Mesendoderm (in vitro differentiated cells): ENCODE data around the gene HOATZ.

ENCODE experiments used
- DNase-seq: peaks from one replicate; pipeline ENCODE4 v3.0.0; 2013
- H2AK5ac ChIP-seq: 2 replicates; pipeline ENCODE4 v1.6.1; 2013; ENCODE audit warnings: low read length, inconsistent platforms
- H2BK120ac ChIP-seq: 2 replicates; pipeline ENCODE4 v1.6.1; 2013; ENCODE audit warnings: low read depth, mild to moderate bottlenecking, low read length, moderate library complexity, mixed read lengths
- H2BK15ac ChIP-seq: replicated peaks from 2 replicates; pipeline ENCODE4 v1.6.1; 2013; ENCODE audit warnings: low read depth, mild to moderate bottlenecking, moderate library complexity
- H2BK5ac ChIP-seq: 2 replicates; pipeline ENCODE4 v1.6.1; 2013; ENCODE audit warnings: low read length, inconsistent platforms
- H3K18ac ChIP-seq: 2 replicates; pipeline ENCODE4 v1.6.1; 2013; ENCODE audit warnings: mild to moderate bottlenecking, low read length, mixed read lengths
- H3K23ac ChIP-seq: one replicate; pipeline ENCODE4 v1.6.1; 2013; ENCODE audit warnings: low read length
- H3K27ac ChIP-seq: 2 replicates; pipeline ENCODE4 v1.5.1; 2013; ENCODE audit warnings: low read depth, mild to moderate bottlenecking, inconsistent platforms, low read length, moderate library complexity
- H3K27me3 ChIP-seq: 2 replicates; pipeline ENCODE4 v1.6.1; 2013; ENCODE audit warnings: low read length, control low read depth, mild to moderate bottlenecking, inconsistent platforms; ENCODE audit not compliant: insufficient read depth, poor library complexity
- H3K36me3 ChIP-seq: 2 replicates; pipeline ENCODE4 v1.6.1; 2013; ENCODE audit warnings: low read length, inconsistent platforms; ENCODE audit not compliant: control insufficient read depth, insufficient read depth
- H3K4ac ChIP-seq: one replicate; pipeline ENCODE4 v1.6.1; 2013; ENCODE audit warnings: low read depth, mild to moderate bottlenecking, low read length, moderate library complexity
- H3K4me1 ChIP-seq: 2 replicates; pipeline ENCODE4 v1.6.1; 2013; ENCODE audit warnings: low read depth, low read length, inconsistent platforms; ENCODE audit not compliant: control insufficient read depth
- H3K4me2 ChIP-seq: 2 replicates; pipeline ENCODE4 v1.6.1; 2013; ENCODE audit warnings: low read length
- H3K4me3 ChIP-seq: 2 replicates; pipeline ENCODE4 v1.5.1; 2013; ENCODE audit warnings: mild to moderate bottlenecking, low read length
- H3K56ac ChIP-seq: one replicate; pipeline ENCODE4 v1.6.1; 2013; ENCODE audit warnings: low read length
- H3K79me1 ChIP-seq: 2 replicates; pipeline ENCODE4 v1.6.1; 2013; ENCODE audit warnings: low read length, inconsistent platforms
- H3K79me2 ChIP-seq: 2 replicates; pipeline ENCODE4 v1.6.1; 2013; ENCODE audit warnings: mild to moderate bottlenecking, low read length; ENCODE audit not compliant: control insufficient read depth, insufficient read depth
- H3K9ac ChIP-seq: 2 replicates; pipeline ENCODE4 v1.6.1; 2013; ENCODE audit warnings: low read length, inconsistent platforms
- H4K5ac ChIP-seq: one replicate; pipeline ENCODE4 v1.6.1; 2013; ENCODE audit warnings: low read length
- H4K8ac ChIP-seq: one replicate; pipeline ENCODE4 v1.6.1; 2013; ENCODE audit warnings: low read depth, mild to moderate bottlenecking, control low read depth, low read length, moderate library complexity
- WGBS: extraction: QIAGEN DNeasy Blood & Tissue Kit; methylation state at CpG from one replicate; pipeline ENCODE4 v1.1.7; 2013; ENCODE audit warnings: low lambda C conversion rate, missing lambda C conversion rate; ENCODE audit not compliant: insufficient coverage; ENCODE audit errors: extremely low coverage; 5-methylcytosine and 5-hydroxymethylcytosine counted together

HOATZ gene

DNA sequence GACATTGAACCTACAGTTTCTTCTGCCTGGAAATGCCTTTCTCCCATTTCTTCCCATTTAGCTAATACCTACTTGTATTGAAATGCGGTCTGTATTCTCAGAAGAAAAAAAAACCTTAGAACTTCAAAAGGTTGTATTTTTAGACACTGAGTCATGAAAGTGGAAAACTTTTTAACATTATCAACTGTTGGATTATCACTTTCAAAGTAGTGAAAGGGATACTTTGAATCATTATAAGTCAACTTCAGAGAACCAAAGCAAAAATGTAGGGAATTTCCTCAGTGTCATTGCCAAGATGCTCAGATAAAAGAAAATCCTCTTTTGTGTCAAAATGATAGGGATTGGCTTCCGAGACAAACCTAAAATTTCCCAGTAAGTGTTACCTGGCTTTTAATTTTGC lies 6.6 kb downstream of the HOATZ start:
- Histone ChIP-seq H3K4me1 (no peaks in the 10 kb centered on the region), H3K36me3 (no peaks in the 10 kb centered on the region), H3K27me3 (no peaks in the 10 kb centered on the region), H3K4me2 (no peak overlapping the region), H2BK120ac (no peak overlapping the region), H3K9ac (no peak overlapping the region), H3K79me1 (no peaks in the 10 kb centered on the region), H3K56ac (no peak overlapping the region), H3K4me3 (no peak overlapping the region), H3K27ac (no peak overlapping the region), H3K18ac (no peak overlapping the region), H3K79me2 (no peaks in the 10 kb centered on the region), H3K23ac (no peak overlapping the region), H3K4ac (no peak overlapping the region), H2BK15ac (no peak overlapping the region), H2AK5ac (no peak overlapping the region), H4K5ac (no peak overlapping the region), H4K8ac (no peak overlapping the region), H2BK5ac (no peak overlapping the region)
- DNase-seq: no peak
- no CpG with 5 or more reads among the region's 2 CpGs for WGBS

DNA sequence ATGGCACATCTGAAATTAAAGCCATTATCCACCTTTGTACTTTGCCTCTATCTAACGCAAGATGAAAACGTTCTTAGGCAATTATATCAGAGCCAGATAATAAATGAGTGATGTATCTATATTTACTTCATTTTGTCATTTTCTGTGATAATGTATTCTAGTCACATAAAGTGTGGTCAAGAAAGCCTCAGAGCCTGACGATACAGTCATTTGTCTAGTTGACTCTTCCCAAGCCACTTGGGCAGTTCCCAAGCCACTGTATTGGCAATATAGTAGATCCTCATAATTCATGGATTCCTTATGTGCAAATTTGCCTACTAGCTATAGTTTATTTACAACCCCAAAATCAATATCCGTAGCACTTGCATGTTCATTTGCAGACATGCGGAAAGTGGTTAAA lies 7.8 kb downstream of the HOATZ start:
- Histone ChIP-seq H2BK120ac (no peak overlapping the region), H3K4ac (no peak overlapping the region), H2BK5ac (no peak overlapping the region), H3K56ac (no peak overlapping the region), H3K18ac (no peak overlapping the region), H3K9ac (no peak overlapping the region), H2AK5ac (no peak overlapping the region), H3K27ac (no peak overlapping the region), H3K4me2 (no peak overlapping the region), H3K4me1 (no peaks in the 10 kb centered on the region), H3K4me3 (no peak overlapping the region), H3K79me2 (no peaks in the 10 kb centered on the region), H2BK15ac (no peak overlapping the region), H4K8ac (no peak overlapping the region), H3K23ac (no peak overlapping the region), H4K5ac (no peak overlapping the region), H3K36me3 (no peaks in the 10 kb centered on the region), H3K79me1 (no peaks in the 10 kb centered on the region), H3K27me3 (no peaks in the 10 kb centered on the region)
- whole genome bisulfite sequencing: no CpG with 5 or more reads among the region's 5 CpGs
- DNase-seq: no peak

DNA sequence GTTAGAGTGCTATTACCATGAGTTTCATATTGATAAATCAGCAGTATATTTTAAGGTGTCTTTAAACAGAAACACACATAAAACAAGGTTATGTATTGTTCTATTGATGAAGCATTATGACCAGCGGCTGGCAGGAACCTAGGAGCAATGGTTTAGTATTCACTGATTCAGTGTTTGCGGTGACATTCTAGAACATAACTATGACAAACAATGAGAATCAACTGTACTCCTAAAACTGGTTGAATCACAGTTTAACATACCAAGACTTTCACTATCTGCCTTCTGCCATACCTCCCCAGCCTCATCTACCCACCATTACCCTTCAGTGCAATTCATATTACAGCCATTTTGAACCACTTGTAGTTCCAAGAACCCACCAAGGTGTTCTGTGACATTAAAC lies 8.8 kb downstream of the HOATZ start:
- no peaks in the 10 kb centered on the region for H3K79me2 ChIP-seq
- DNase-seq: no peak
- H3K56ac ChIP-seq: no peak overlapping the region
- H2BK120ac ChIP-seq: no peak overlapping the region
- H3K4me3 ChIP-seq: no peak overlapping the region
- H4K5ac ChIP-seq: no peak overlapping the region
- H2AK5ac ChIP-seq: no peak overlapping the region
- no peak overlapping the region for H2BK15ac ChIP-seq
- H3K79me1 ChIP-seq: no peaks in the 10 kb centered on the region
- H3K4me2 ChIP-seq: no peak overlapping the region
- no peaks in the 10 kb centered on the region for H3K4me1 ChIP-seq
- no peak overlapping the region for H3K27ac ChIP-seq
- H4K8ac ChIP-seq: no peak overlapping the region
- no peak overlapping the region for H3K4ac ChIP-seq
- H3K23ac ChIP-seq: no peak overlapping the region
- no peaks in the 10 kb centered on the region for H3K36me3 ChIP-seq
- no CpG with 5 or more reads among the region's 2 CpGs for WGBS
- no peak overlapping the region for H3K18ac ChIP-seq
- H2BK5ac ChIP-seq: no peak overlapping the region
- H3K27me3 ChIP-seq: no peaks in the 10 kb centered on the region
- no peak overlapping the region for H3K9ac ChIP-seq

DNA sequence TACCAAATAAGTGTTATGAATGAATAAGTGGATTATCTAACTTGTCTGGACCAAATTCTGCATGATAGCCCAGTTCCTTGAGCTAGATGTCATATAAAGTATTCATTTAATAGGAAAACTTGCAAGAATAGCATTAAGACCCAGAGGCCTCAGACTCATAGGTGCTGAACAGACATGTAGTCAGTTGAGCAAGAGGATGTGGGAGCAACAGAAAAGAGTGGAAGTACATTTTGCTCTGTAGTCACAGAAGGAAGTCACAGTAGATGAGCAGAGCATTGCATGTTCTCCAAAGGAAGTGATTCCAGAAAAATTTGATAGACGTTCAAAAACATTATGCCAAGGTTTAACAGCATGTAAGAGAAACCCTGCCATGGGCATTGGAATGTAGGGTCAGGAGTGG lies 9.5 kb downstream of the HOATZ start:
- Histone ChIP-seq H3K27me3 (no peaks in the 10 kb centered on the region), H3K4me3 (no peak overlapping the region), H3K79me2 (no peaks in the 10 kb centered on the region), H3K27ac (no peak overlapping the region), H2BK5ac (no peak overlapping the region), H3K79me1 (no peaks in the 10 kb centered on the region), H3K56ac (no peak overlapping the region), H3K36me3 (no peaks in the 10 kb centered on the region), H2BK15ac (no peak overlapping the region), H4K5ac (no peak overlapping the region), H3K4me2 (no peak overlapping the region), H3K23ac (no peak overlapping the region), H2AK5ac (no peak overlapping the region), H4K8ac (no peak overlapping the region), H3K9ac (no peak overlapping the region), H3K4ac (no peak overlapping the region), H3K4me1 (no peaks in the 10 kb centered on the region), H2BK120ac (no peak overlapping the region), H3K18ac (no peak overlapping the region)
- no CpG with 5 or more reads among the region's 1 CpG for WGBS
- DNase-seq: no peak

DNA sequence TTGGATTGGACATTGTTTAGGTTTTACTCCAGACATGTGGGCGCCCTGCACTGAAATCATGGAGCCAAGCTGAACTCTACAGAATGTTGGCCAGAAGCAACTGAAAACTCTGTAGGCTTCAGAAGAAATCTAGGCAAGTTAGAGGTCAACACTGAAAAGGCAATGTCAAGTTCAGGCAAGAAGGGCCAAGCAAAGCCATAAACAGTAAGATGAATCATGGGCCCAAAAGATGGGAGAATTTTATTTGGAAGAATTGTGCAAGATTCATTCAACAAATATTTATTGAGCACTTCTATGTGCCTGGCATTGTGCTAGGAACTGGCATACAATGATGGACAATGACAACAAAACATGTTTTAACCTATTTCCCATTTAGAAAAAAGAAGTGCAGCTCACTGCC lies 10.9 kb downstream of the HOATZ start:
- H4K5ac ChIP-seq: no peak overlapping the region
- no peak overlapping the region for H3K4ac ChIP-seq
- H3K79me2 ChIP-seq: no peaks in the 10 kb centered on the region
- H3K4me3 ChIP-seq: no peak overlapping the region
- H2AK5ac ChIP-seq: no peak overlapping the region
- H3K23ac ChIP-seq: no peak overlapping the region
- H3K4me2 ChIP-seq: no peak overlapping the region
- no peak overlapping the region for H2BK5ac ChIP-seq
- no peak overlapping the region for H3K56ac ChIP-seq
- H4K8ac ChIP-seq: no peak overlapping the region
- H3K18ac ChIP-seq: no peak overlapping the region
- H2BK15ac ChIP-seq: no peak overlapping the region
- no CpG with 5 or more reads among the region's 1 CpG for WGBS
- H3K79me1 ChIP-seq: no peaks in the 10 kb centered on the region
- H2BK120ac ChIP-seq: no peak overlapping the region
- no peaks in the 10 kb centered on the region for H3K4me1 ChIP-seq
- no peaks in the 10 kb centered on the region for H3K36me3 ChIP-seq
- no peaks in the 10 kb centered on the region for H3K27me3 ChIP-seq
- no peak overlapping the region for H3K9ac ChIP-seq
- no peak overlapping the region for H3K27ac ChIP-seq
- DNase-seq: no peak

DNA sequence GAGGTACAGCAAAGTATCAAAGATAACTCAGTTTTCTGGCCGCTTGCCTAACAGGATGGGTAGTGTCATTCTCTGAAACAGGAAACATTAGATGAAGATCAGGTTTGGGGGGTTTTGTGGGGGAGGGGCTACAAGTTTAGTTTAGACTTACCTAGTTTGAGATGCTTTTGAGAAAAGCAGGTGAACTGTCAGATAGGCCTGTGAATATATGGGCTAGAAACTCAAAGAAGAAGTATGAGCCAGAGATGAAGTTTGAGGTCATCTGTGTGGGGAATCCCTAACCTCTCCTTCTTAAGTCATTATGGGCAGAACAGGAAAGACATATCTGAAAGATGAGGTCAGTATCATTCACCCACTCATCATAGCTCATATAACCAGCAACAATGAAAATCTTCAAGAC lies 11.9 kb downstream of the HOATZ start:
- H3K4me3 ChIP-seq: no peak overlapping the region
- no peaks in the 10 kb centered on the region for H3K79me2 ChIP-seq
- no peak overlapping the region for H3K27ac ChIP-seq
- no peak overlapping the region for H4K5ac ChIP-seq
- H3K4me1 ChIP-seq: no peaks in the 10 kb centered on the region
- no peak overlapping the region for H3K18ac ChIP-seq
- H3K4me2 ChIP-seq: no peak overlapping the region
- H4K8ac ChIP-seq: no peak overlapping the region
- no peak overlapping the region for H2BK120ac ChIP-seq
- H3K79me1 ChIP-seq: no peaks in the 10 kb centered on the region
- no peak overlapping the region for H2AK5ac ChIP-seq
- H2BK15ac ChIP-seq: no peak overlapping the region
- no peak overlapping the region for H2BK5ac ChIP-seq
- WGBS: no CpG with 5 or more reads among the region's 1 CpG
- no peak overlapping the region for H3K9ac ChIP-seq
- no peak overlapping the region for H3K23ac ChIP-seq
- no peaks in the 10 kb centered on the region for H3K27me3 ChIP-seq
- peak; percentile 45 for DNase-seq
- no peak overlapping the region for H3K56ac ChIP-seq
- H3K36me3 ChIP-seq: no peaks in the 10 kb centered on the region
- H3K4ac ChIP-seq: no peak overlapping the region
